Brain microvascular endothelial cell (primary cell): ENCODE results near the gene FBLN1.

Experiments used
- DNase-seq: peaks from one replicate; pipeline ENCODE4 v3.0.0-alpha.2; 2020
- H3K27ac ChIP-seq: fragments of 250-450 bp; sonication (Bioruptor Pico); 2 replicates; pipeline ENCODE4 v1.5.1; 2020; ENCODE audit warnings: mild to moderate bottlenecking, moderate library complexity
- H3K27me3 ChIP-seq: fragments of 250-450 bp; sonication (Bioruptor Pico); replicated peaks from 2 replicates; pipeline ENCODE4 v1.5.1; 2020; ENCODE audit warnings: mild to moderate bottlenecking
- H3K36me3 ChIP-seq: fragments of 250-450 bp; sonication (Bioruptor Pico); replicated peaks from 2 replicates; pipeline ENCODE4 v1.5.1; 2020; ENCODE audit warnings: mild to moderate bottlenecking
- H3K4me3 ChIP-seq: 2 replicates; pipeline ENCODE4 v1.5.1; 2011; ENCODE audit warnings: low read depth, mild to moderate bottlenecking, control low read depth, low read length, moderate library complexity
- CTCF ChIP-seq: IDR thresholded peaks from 2 replicates; pipeline ENCODE4 v1.5.1; 2011; ENCODE audit warnings: low read depth, mild to moderate bottlenecking, moderate library complexity, low read length, control low read depth, inconsistent platforms; ENCODE audit errors: missing control alignments
- in situ Hi-C: cut with HindIII; loops from 2 replicates; pipeline ENCODE4 v1.10.0; 2017; ENCODE audit warnings: low sequenced_read_pairs, low pct_ligation_motif_present

The FBLN1 gene

GRCh38 chr22:45575607-45576272 is 73.1 kb downstream of the FBLN1 start:
- in situ Hi-C loops = no loop called here
- Histone ChIP-seq H3K27ac (no peak overlapping the region), H3K36me3 (no peaks in the 10 kb centered on the region), H3K4me3 (no peak overlapping the region), H3K27me3 (no peaks in the 10 kb centered on the region)
- no peak for TF ChIP-seq CTCF
- no peak for DNase-seq

- Histone ChIP-seq H3K27me3 (no peaks in the 10 kb centered on the region), H3K27ac (no peak overlapping the region), H3K36me3 (no peaks in the 10 kb centered on the region), H3K4me3 (no peak overlapping the region)
- DNase-seq = no peak
- in situ Hi-C loops = no loop called here
- no peak for TF ChIP-seq CTCF
Observed at GRCh38 chr22:45576273-45576625, 73.6 kb downstream of the FBLN1 start.

GRCh38 chr22:45576730-45577464 is 74.2 kb downstream of the FBLN1 start:
- Histone ChIP-seq H3K4me3 (no peak overlapping the region), H3K27me3 (no peaks in the 10 kb centered on the region), H3K27ac (no peak overlapping the region), H3K36me3 (no peaks in the 10 kb centered on the region)
- DNase-seq = no peak
- in situ Hi-C loops = no loop called here
- no peak for TF ChIP-seq CTCF

GRCh38 chr22:45577746-45578523 is 75.3 kb downstream of the FBLN1 start:
- no peak overlapping the region for H3K27ac ChIP-seq
- no peaks in the 10 kb centered on the region for H3K36me3 ChIP-seq
- TF ChIP-seq CTCF = peak; percentile 97
- in situ Hi-C loops = no loop called here
- H3K4me3 ChIP-seq = no peak overlapping the region
- peak; percentile 65 for DNase-seq
- no peaks in the 10 kb centered on the region for H3K27me3 ChIP-seq

- in situ Hi-C loops = no loop called here
- no peak overlapping the region for H3K4me3 ChIP-seq
- no peaks in the 10 kb centered on the region for H3K27me3 ChIP-seq
- no peak for DNase-seq
- no peak overlapping the region for H3K27ac ChIP-seq
- no peaks in the 10 kb centered on the region for H3K36me3 ChIP-seq
- no peak for TF ChIP-seq CTCF
Observed at GRCh38 chr22:45578524-45579147, 76.0 kb downstream of the FBLN1 start.
